ENCODE results near the gene LYPLAL1. TPM values are rescaled to one million over a fixed set of nuclear protein-coding genes. Genes with fewer than 3 reads are reported as not detected.

Gene LYPLAL1
- total RNA-seq, 4 donors from 2014 or later = 16.2 to 25.8 (median 23.7) TPM

- no peak for TF ChIP-seq POLR2A (IDR thresholded peaks at IDR 0.05)
- TF ChIP-seq CTCF (IDR thresholded peaks at IDR 0.05) = no peak
- no peak for DNase-seq (ENCODE audit: low spot score in 2 of 2)
- H3K4me3 ChIP-seq (ENCODE audit: low read depth, poor library complexity, severe bottlenecking) = no peak overlapping the region
- intact Hi-C loops (cut with DNase I; ENCODE audit: low total_unique reads) = no loop called here
- 88 to 89% methylated on average over 3 of the region's 3 CpGs for WGBS, 2 donors
Observed at GRCh38 chr1:219201656-219202055, 28.0 kb downstream of the LYPLAL1 start.

- DNase-seq (ENCODE audit: low spot score in 2 of 2) = no peak
- intact Hi-C loops (cut with DNase I; ENCODE audit: low total_unique reads) = no loop called here
- TF ChIP-seq POLR2A (IDR thresholded peaks at IDR 0.05) (no peak), CTCF (IDR thresholded peaks at IDR 0.05) (no peak)
- no peak overlapping the region for H3K4me3 ChIP-seq (ENCODE audit: low read depth, poor library complexity, severe bottlenecking)
- 83 to 84% methylated on average over 2 of the region's 2 CpGs for WGBS, 2 donors
Observed at GRCh38 chr1:219202567-219202966, 28.9 kb downstream of the LYPLAL1 start.

GRCh38 chr1:219206350-219206749 lies 32.7 kb downstream of the LYPLAL1 start:
- TF ChIP-seq CTCF (IDR thresholded peaks at IDR 0.05) = no peak
- TF ChIP-seq POLR2A (IDR thresholded peaks at IDR 0.05) = no peak
- intact Hi-C loops (cut with DNase I; ENCODE audit: low total_unique reads) = no loop called here
- DNase-seq (ENCODE audit: low spot score in 2 of 2) = no peak
- H3K4me3 ChIP-seq (ENCODE audit: low read depth, poor library complexity, severe bottlenecking) = no peak overlapping the region
- 92% methylated on average over 2 of the region's 2 CpGs for WGBS, 2 donors

- TF ChIP-seq CTCF (IDR thresholded peaks at IDR 0.05) = no peak
- no peak for TF ChIP-seq POLR2A (IDR thresholded peaks at IDR 0.05)
- intact Hi-C loops (cut with DNase I; ENCODE audit: low total_unique reads) = no loop called here
- 90% methylated on average over 2 of the region's 2 CpGs for WGBS, 2 donors
- no peak for DNase-seq (ENCODE audit: low spot score in 2 of 2)
- no peak overlapping the region for H3K4me3 ChIP-seq (ENCODE audit: low read depth, poor library complexity, severe bottlenecking)
Observed at GRCh38 chr1:219209578-219209977, 35.9 kb downstream of the LYPLAL1 start.

DNA sequence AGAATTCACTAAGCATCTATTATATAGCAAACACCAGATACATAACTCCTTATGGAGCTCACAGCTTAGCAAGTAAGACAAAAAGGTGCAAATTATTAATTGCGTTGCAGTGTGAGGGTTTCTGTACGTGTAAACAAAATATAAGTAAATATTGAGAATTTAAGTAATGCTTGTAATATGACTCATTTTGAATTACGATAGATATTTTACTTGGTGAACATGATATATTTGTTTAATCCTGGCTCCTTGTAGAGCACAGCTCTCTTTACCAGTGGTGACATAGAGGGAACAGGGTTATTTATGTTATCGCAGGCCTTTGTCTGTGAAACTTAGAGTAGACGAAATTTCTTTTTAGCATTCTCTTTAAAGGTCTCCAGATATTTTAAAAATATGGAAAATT lies 36.4 kb downstream of the LYPLAL1 start:
- TF ChIP-seq CTCF (IDR thresholded peaks at IDR 0.05) (no peak), POLR2A (IDR thresholded peaks at IDR 0.05) (no peak)
- intact Hi-C loops (cut with DNase I; ENCODE audit: low total_unique reads) = no loop called here
- no peak overlapping the region for H3K4me3 ChIP-seq (ENCODE audit: low read depth, poor library complexity, severe bottlenecking)
- 94 to 96% methylated on average over 5 of the region's 5 CpGs for WGBS, 2 donors
- no peak for DNase-seq (ENCODE audit: low spot score in 2 of 2)

DNA sequence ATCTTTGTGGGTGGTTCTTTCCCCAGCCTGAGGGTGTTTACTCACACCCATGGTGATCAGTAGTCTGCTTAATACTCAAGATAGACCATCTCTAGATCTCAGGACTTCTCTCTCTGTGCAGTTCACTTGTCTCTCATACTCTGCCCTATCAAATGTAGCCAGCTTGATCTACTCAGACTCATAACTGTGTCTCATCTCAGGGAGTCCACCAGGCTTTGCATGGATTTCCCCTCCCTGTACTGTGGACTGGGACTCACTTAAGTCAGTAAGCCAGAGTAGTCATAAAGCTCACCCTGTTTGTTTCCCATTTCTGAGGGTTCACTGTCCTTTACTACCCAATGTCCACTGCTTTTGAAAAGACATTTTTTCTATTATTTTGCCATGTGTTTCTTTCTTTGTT lies 41.8 kb downstream of the LYPLAL1 start:
- no peak overlapping the region for H3K4me3 ChIP-seq (ENCODE audit: low read depth, poor library complexity, severe bottlenecking)
- intact Hi-C loops (cut with DNase I; ENCODE audit: low total_unique reads) = no loop called here
- DNase-seq (ENCODE audit: low spot score in 2 of 2) = no peak
- TF ChIP-seq POLR2A (IDR thresholded peaks at IDR 0.05) (no peak), CTCF (IDR thresholded peaks at IDR 0.05) (no peak)
